GM12878 (cell line): ENCODE measurements around the gene SLC2A3.

ENCODE experiments used
- EZH2 ChIP-seq: IDR thresholded peaks from 2 replicates; pipeline ENCODE4 v1.6.1; 2012; ENCODE audit warnings: low read depth, mild to moderate bottlenecking, control low read depth, inconsistent platforms, low read length, borderline replicate concordance; ENCODE audit not compliant: control insufficient read depth
- HDAC6 ChIP-seq: fragments of 200-600 bp; sonication (generic); IDR thresholded peaks from one replicate; pipeline ENCODE4 v1.8.0; 2017; ENCODE audit warnings: antibody characterized with exemption; ENCODE audit not compliant: unreplicated experiment
- KDM1A ChIP-seq: fragments of 200-600 bp; sonication (generic); IDR thresholded peaks from 2 replicates; pipeline ENCODE4 v1.6.1; 2016; ENCODE audit warnings: borderline replicate concordance
- NFIC ChIP-seq: IDR thresholded peaks from 2 replicates; pipeline ENCODE4 v1.6.1; 2012; ENCODE audit warnings: low read depth, mild to moderate bottlenecking, inconsistent platforms, low read length, moderate library complexity
- NR2C2 ChIP-seq: IDR thresholded peaks from 2 replicates; pipeline ENCODE4 v1.6.1; 2011; ENCODE audit warnings: borderline replicate concordance, low read depth; ENCODE audit not compliant: control insufficient read depth, insufficient read length
- POLR2A ChIP-seq: IDR thresholded peaks from 2 replicates; pipeline ENCODE4 v1.6.1; 2011; ENCODE audit warnings: low read depth, mild to moderate bottlenecking, low read length
- RAD21 ChIP-seq: IDR thresholded peaks from 2 replicates; pipeline ENCODE4 v1.6.1; 2011; ENCODE audit warnings: mild to moderate bottlenecking, low read depth, low read length, moderate library complexity; ENCODE audit not compliant: insufficient read depth
- SIN3A ChIP-seq: IDR thresholded peaks from 2 replicates; pipeline ENCODE4 v1.6.1; 2012; ENCODE audit warnings: low read depth, low read length, improper control_type of control experiment
- TF ChIP-seq, protein P1 (sequence below), 3 experiments: IDR thresholded peaks in 2 of 3; conservative IDR thresholded peaks in 1 of 3; 2 replicates each; pipeline ENCODE4 v1.5.1; 2011; ENCODE audit warnings: low read depth in 3 of 3, low read length in 3 of 3, mild to moderate bottlenecking in 3 of 3, control low read depth in 2 of 3, moderate library complexity in 2 of 3, inconsistent platforms in 1 of 3, mixed read lengths in 1 of 3; ENCODE audit not compliant: control insufficient read depth in 2 of 3, insufficient read depth in 1 of 3; ENCODE audit errors: extremely low read depth in 1 of 3
- TF ChIP-seq, protein P2 (sequence below): IDR thresholded peaks from 2 replicates; pipeline ENCODE4 v1.6.1; 2012; ENCODE audit warnings: low read depth, low read length, improper control_type of control experiment

DNA sequence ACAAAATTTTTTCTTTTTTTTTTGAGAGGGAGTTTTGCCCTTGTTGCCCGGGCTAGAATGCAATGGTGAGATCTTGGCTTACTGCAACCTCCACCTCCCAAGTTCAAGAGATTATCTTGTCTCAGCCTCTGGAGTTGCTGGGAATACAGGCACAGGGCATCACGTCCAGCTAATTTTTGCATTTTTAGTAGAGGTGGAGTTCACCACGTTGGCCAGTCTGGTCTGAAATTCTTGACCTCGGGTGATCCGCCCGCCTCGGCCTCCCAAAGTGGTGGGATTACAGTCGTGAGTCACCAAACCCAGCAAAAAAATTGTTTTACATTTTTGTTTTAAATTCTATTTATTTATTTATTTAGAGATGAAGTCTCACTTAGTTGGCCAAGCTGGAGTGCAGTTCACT, 58.6 kb downstream of the SLC2A3 start:
- no peak for TF ChIP-seq HDAC6
- TF ChIP-seq POLR2A, result no peak
- no peak for TF ChIP-seq EZH2
- TF ChIP-seq, protein P1, sequence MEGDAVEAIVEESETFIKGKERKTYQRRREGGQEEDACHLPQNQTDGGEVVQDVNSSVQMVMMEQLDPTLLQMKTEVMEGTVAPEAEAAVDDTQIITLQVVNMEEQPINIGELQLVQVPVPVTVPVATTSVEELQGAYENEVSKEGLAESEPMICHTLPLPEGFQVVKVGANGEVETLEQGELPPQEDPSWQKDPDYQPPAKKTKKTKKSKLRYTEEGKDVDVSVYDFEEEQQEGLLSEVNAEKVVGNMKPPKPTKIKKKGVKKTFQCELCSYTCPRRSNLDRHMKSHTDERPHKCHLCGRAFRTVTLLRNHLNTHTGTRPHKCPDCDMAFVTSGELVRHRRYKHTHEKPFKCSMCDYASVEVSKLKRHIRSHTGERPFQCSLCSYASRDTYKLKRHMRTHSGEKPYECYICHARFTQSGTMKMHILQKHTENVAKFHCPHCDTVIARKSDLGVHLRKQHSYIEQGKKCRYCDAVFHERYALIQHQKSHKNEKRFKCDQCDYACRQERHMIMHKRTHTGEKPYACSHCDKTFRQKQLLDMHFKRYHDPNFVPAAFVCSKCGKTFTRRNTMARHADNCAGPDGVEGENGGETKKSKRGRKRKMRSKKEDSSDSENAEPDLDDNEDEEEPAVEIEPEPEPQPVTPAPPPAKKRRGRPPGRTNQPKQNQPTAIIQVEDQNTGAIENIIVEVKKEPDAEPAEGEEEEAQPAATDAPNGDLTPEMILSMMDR (IDR thresholded peaks at IDR 0.05 in 2 of 3, conservative IDR thresholded peaks at IDR 0.05 in 1 of 3; ENCODE audit: control insufficient read depth in 2 of 3, extremely low read depth in 1 of 3, insufficient read depth in 1 of 3, low read depth in 3 of 3, low read length in 3 of 3), result no peak
- TF ChIP-seq NR2C2, result no peak
- TF ChIP-seq SIN3A, result no peak
- TF ChIP-seq, protein P2, sequence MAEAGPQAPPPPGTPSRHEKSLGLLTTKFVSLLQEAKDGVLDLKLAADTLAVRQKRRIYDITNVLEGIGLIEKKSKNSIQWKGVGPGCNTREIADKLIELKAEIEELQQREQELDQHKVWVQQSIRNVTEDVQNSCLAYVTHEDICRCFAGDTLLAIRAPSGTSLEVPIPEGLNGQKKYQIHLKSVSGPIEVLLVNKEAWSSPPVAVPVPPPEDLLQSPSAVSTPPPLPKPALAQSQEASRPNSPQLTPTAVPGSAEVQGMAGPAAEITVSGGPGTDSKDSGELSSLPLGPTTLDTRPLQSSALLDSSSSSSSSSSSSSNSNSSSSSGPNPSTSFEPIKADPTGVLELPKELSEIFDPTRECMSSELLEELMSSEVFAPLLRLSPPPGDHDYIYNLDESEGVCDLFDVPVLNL, result no peak
- no peak for TF ChIP-seq NFIC
- no peak for TF ChIP-seq RAD21
- no peak for TF ChIP-seq KDM1A
